ENCODE measurements around the gene APPBP2.

Gene APPBP2

DNA sequence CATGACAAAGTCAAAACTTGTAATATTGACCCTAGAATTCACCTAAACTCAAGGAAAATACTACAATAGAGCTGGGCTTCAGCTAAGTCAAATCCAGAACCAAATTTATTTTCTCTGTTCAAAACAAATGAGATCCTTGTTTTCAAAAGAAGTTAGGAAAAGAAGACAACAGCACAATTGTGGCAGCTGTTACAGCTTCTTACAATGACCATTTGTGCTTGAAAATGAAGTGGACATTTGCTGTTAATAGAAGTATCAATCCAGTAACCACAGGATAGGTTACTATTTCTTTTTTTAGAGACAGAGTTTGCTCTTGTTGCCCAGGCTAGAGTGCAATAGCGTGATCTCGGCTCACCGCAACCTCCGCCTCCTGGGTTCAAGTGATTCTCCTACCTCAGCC lies 44.4 kb downstream of the APPBP2 start:
- FAIRE-seq (no peak), DNase-seq (ENCODE audit: insufficient read length, low spot score) (no peak)
- TF ChIP-seq POLR2AphosphoS5 (IDR thresholded peaks at IDR 0.05; ENCODE audit: low read depth, low read length) (no peak), POU2F2 (IDR thresholded peaks at IDR 0.05; ENCODE audit: low read depth, low read length) (no peak), TAF1 (IDR thresholded peaks at IDR 0.05; ENCODE audit: low read depth, low read length) (no peak), PAX5 (IDR thresholded peaks at IDR 0.05; ENCODE audit: insufficient read depth, low read length, severe bottlenecking) (no peak), SPI1 (IDR thresholded peaks at IDR 0.05; ENCODE audit: low read depth, low read length) (no peak), POLR2A (IDR thresholded peaks at IDR 0.05; ENCODE audit: low read depth, low read length) (no peak)

- TF ChIP-seq POLR2A (IDR thresholded peaks at IDR 0.05; ENCODE audit: low read depth, low read length) (no peak), POU2F2 (IDR thresholded peaks at IDR 0.05; ENCODE audit: low read depth, low read length) (no peak)
- no peak for DNase-seq (ENCODE audit: insufficient read length, low spot score)
- no peak for FAIRE-seq
Measured at GRCh38 chr17:60473788-60474187, 52.3 kb downstream of the APPBP2 start.

DNA sequence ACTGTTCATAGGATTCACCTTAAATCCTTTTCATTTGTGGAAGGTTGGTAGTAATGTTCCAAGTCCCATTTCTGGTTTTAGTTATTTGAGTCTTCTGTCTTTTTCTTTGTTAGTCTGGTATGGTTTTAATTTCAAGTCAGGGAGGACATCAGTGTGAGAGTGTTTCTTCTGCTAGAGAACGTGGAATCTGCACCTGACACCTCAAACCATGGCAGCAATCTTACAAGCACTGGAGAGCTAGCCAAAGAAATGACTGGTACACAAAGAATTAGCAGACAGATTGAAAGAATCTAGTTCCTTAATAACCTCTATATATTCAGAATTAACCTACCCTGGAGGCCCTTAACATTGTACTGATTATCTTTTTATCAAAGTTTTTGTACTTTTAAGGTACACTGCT lies 53.6 kb downstream of the APPBP2 start:
- DNase-seq (ENCODE audit: insufficient read length, low spot score) (no peak), FAIRE-seq (no peak)
- TF ChIP-seq POLR2A (IDR thresholded peaks at IDR 0.05; ENCODE audit: low read depth, low read length), result no peak
- no peak for TF ChIP-seq TAF1 (IDR thresholded peaks at IDR 0.05; ENCODE audit: low read depth, low read length)
- no peak for TF ChIP-seq SPI1 (IDR thresholded peaks at IDR 0.05; ENCODE audit: low read depth, low read length)
- no peak for TF ChIP-seq POLR2AphosphoS5 (IDR thresholded peaks at IDR 0.05; ENCODE audit: low read depth, low read length)

- no peak for TF ChIP-seq POU2F2 (IDR thresholded peaks at IDR 0.05; ENCODE audit: low read depth, low read length)
- no peak for TF ChIP-seq POLR2A (IDR thresholded peaks at IDR 0.05; ENCODE audit: low read depth, low read length)
- DNase-seq (ENCODE audit: insufficient read length, low spot score) (no peak), FAIRE-seq (no peak)
Measured at GRCh38 chr17:60471451-60471850, 54.6 kb downstream of the APPBP2 start.

GRCh38 chr17:60468371-60468770 lies 57.7 kb downstream of the APPBP2 start:
- no peak for TF ChIP-seq TAF1 (IDR thresholded peaks at IDR 0.05; ENCODE audit: low read depth, low read length)
- no peak for TF ChIP-seq POLR2A (IDR thresholded peaks at IDR 0.05; ENCODE audit: low read depth, low read length)
- FAIRE-seq (no peak), DNase-seq (ENCODE audit: insufficient read length, low spot score) (no peak)

DNA sequence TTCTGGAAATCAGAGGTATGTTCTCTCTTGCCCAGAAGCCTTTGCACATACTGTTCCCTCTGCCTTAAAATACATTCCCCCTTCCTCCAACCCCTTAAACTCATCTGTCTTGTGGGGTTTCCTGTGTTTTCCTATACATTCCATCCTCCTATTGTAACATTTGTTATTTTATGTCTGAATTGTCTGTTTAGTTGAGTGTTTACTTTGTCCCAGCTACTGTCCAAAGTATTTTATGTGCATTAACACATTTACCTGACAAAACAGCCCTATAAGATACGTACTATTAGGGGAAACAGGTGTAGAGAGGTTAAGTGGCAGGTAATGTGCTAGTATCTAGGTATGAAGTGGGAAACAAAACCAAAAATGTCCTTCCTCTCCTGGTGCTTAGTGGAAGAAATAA lies 61.7 kb downstream of the APPBP2 start:
- TF ChIP-seq PAX5 (IDR thresholded peaks at IDR 0.05; ENCODE audit: insufficient read depth, low read length, severe bottlenecking) (no peak), POU2F2 (IDR thresholded peaks at IDR 0.05; ENCODE audit: low read depth, low read length) (no peak), TAF1 (IDR thresholded peaks at IDR 0.05; ENCODE audit: low read depth, low read length) (no peak), SPI1 (IDR thresholded peaks at IDR 0.05; ENCODE audit: low read depth, low read length) (no peak), POLR2AphosphoS5 (IDR thresholded peaks at IDR 0.05; ENCODE audit: low read depth, low read length) (no peak), POLR2A (IDR thresholded peaks at IDR 0.05; ENCODE audit: low read depth, low read length) (no peak)
- DNase-seq (ENCODE audit: insufficient read length, low spot score) (no peak), FAIRE-seq (no peak)

GRCh38 chr17:60463157-60463835 lies 62.7 kb downstream of the APPBP2 start:
- no peak for TF ChIP-seq POLR2AphosphoS5 (IDR thresholded peaks at IDR 0.05; ENCODE audit: low read depth, low read length)
- no peak for TF ChIP-seq POU2F2 (IDR thresholded peaks at IDR 0.05; ENCODE audit: low read depth, low read length)
- TF ChIP-seq SPI1 (IDR thresholded peaks at IDR 0.05; ENCODE audit: low read depth, low read length), result no peak
- TF ChIP-seq TAF1 (IDR thresholded peaks at IDR 0.05; ENCODE audit: low read depth, low read length), result no peak
- no peak for TF ChIP-seq POLR2A (IDR thresholded peaks at IDR 0.05; ENCODE audit: low read depth, low read length)
- TF ChIP-seq PAX5 (IDR thresholded peaks at IDR 0.05; ENCODE audit: insufficient read depth, low read length, severe bottlenecking), result no peak
- FAIRE-seq, result no peak
- no peak for DNase-seq (ENCODE audit: insufficient read length, low spot score)

- TF ChIP-seq POLR2AphosphoS5 (IDR thresholded peaks at IDR 0.05; ENCODE audit: low read depth, low read length) (no peak), POLR2A (IDR thresholded peaks at IDR 0.05; ENCODE audit: low read depth, low read length) (no peak), POU2F2 (IDR thresholded peaks at IDR 0.05; ENCODE audit: low read depth, low read length) (no peak), TAF1 (IDR thresholded peaks at IDR 0.05; ENCODE audit: low read depth, low read length) (no peak)
- FAIRE-seq (no peak), DNase-seq (ENCODE audit: insufficient read length, low spot score) (no peak)
Measured at GRCh38 chr17:60461584-60461983, 64.5 kb downstream of the APPBP2 start.

GRCh38 chr17:60457148-60457547 lies 68.9 kb downstream of the APPBP2 start:
- FAIRE-seq (no peak), DNase-seq (ENCODE audit: insufficient read length, low spot score) (no peak)
- TF ChIP-seq SPI1 (IDR thresholded peaks at IDR 0.05; ENCODE audit: low read depth, low read length) (no peak), TAF1 (IDR thresholded peaks at IDR 0.05; ENCODE audit: low read depth, low read length) (no peak), PAX5 (IDR thresholded peaks at IDR 0.05; ENCODE audit: insufficient read depth, low read length, severe bottlenecking) (no peak), POU2F2 (IDR thresholded peaks at IDR 0.05; ENCODE audit: low read depth, low read length) (no peak), POLR2AphosphoS5 (IDR thresholded peaks at IDR 0.05; ENCODE audit: low read depth, low read length) (no peak), POLR2A (IDR thresholded peaks at IDR 0.05; ENCODE audit: low read depth, low read length) (no peak)

DNA sequence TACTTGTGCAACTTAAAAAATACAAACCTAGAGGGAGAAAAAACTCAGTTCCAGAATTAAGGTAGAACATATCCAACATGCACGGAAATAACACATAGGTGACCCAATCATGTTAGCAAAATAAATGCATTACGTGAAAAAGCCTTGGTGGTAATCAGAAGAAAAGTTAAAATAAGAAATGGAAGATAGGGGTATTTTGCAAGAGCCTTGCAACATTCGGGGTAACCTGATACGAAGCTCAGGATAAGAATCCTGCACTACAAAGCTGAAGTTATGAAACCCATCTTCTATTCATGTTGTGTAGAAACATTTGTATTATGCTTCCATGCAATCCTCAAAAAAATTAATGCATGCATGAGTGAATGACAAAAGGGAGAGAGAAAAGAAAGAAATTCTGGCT lies 70.7 kb downstream of the APPBP2 start:
- TF ChIP-seq PAX5 (IDR thresholded peaks at IDR 0.05; ENCODE audit: insufficient read depth, low read length, severe bottlenecking) (no peak), POLR2AphosphoS5 (IDR thresholded peaks at IDR 0.05; ENCODE audit: low read depth, low read length) (no peak), SPI1 (IDR thresholded peaks at IDR 0.05; ENCODE audit: low read depth, low read length) (no peak), POU2F2 (IDR thresholded peaks at IDR 0.05; ENCODE audit: low read depth, low read length) (no peak), POLR2A (IDR thresholded peaks at IDR 0.05; ENCODE audit: low read depth, low read length) (no peak), TAF1 (IDR thresholded peaks at IDR 0.05; ENCODE audit: low read depth, low read length) (no peak)
- no peak for FAIRE-seq
- DNase-seq (ENCODE audit: insufficient read length, low spot score), result no peak

GRCh38 chr17:60451965-60452364 lies 74.1 kb downstream of the APPBP2 start:
- no peak for FAIRE-seq
- no peak for TF ChIP-seq TAF1 (IDR thresholded peaks at IDR 0.05; ENCODE audit: low read depth, low read length)
- no peak for TF ChIP-seq PAX5 (IDR thresholded peaks at IDR 0.05; ENCODE audit: insufficient read depth, low read length, severe bottlenecking)
- TF ChIP-seq POLR2A (IDR thresholded peaks at IDR 0.05; ENCODE audit: low read depth, low read length), result no peak
- TF ChIP-seq SPI1 (IDR thresholded peaks at IDR 0.05; ENCODE audit: low read depth, low read length), result no peak
- no peak for TF ChIP-seq POLR2AphosphoS5 (IDR thresholded peaks at IDR 0.05; ENCODE audit: low read depth, low read length)
- no peak for TF ChIP-seq POU2F2 (IDR thresholded peaks at IDR 0.05; ENCODE audit: low read depth, low read length)
- no peak for DNase-seq (ENCODE audit: insufficient read length, low spot score)

All from GM12891 (cell line).